ENCODE measurements around the gene CPT1B. TPM values are rescaled to one million over a fixed set of nuclear protein-coding genes. Genes with fewer than 3 reads are reported as not detected.

Gene CPT1B
- total RNA-seq, 1 experiment from 2014 or later, result 19.2 TPM

DNA sequence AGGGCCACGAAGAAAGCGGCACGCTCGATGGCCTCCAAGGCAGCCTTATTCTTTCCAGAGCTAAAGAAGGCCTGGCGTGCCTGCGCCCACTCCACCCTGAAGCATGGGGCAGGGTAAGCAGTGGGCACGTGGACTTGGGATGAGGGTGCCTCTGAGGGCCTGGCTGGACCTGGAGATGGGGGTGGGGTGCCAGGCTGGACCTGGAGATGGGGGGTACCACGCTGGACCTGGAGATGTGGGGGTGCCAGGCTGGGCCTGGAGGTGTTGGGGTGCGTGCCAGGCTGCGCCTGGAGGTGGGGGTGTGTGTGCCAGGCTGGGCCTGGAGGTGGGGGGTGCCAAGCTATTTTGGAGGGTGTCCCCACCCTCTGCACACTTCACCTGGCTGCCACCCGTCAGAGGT, 5.3 kb downstream of the CPT1B start:
- POLR2A ChIA-PET (ENCODE audit: low non-redundant PET), result no interaction called here
- peaks cover 12% of the 10 kb centered on the region for H3K36me3 ChIP-seq (ENCODE audit: insufficient read depth, low read length, poor library complexity, severe bottlenecking)
- no peak for TF ChIP-seq EZH2 (IDR thresholded peaks at IDR 0.05; ENCODE audit: borderline replicate concordance, low read depth, low read length, poor library complexity, severe bottlenecking)
- TF ChIP-seq, protein P1, sequence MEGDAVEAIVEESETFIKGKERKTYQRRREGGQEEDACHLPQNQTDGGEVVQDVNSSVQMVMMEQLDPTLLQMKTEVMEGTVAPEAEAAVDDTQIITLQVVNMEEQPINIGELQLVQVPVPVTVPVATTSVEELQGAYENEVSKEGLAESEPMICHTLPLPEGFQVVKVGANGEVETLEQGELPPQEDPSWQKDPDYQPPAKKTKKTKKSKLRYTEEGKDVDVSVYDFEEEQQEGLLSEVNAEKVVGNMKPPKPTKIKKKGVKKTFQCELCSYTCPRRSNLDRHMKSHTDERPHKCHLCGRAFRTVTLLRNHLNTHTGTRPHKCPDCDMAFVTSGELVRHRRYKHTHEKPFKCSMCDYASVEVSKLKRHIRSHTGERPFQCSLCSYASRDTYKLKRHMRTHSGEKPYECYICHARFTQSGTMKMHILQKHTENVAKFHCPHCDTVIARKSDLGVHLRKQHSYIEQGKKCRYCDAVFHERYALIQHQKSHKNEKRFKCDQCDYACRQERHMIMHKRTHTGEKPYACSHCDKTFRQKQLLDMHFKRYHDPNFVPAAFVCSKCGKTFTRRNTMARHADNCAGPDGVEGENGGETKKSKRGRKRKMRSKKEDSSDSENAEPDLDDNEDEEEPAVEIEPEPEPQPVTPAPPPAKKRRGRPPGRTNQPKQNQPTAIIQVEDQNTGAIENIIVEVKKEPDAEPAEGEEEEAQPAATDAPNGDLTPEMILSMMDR (conservative IDR thresholded peaks at IDR 0.05; ENCODE audit: low read depth, low read length), result no peak

DNA sequence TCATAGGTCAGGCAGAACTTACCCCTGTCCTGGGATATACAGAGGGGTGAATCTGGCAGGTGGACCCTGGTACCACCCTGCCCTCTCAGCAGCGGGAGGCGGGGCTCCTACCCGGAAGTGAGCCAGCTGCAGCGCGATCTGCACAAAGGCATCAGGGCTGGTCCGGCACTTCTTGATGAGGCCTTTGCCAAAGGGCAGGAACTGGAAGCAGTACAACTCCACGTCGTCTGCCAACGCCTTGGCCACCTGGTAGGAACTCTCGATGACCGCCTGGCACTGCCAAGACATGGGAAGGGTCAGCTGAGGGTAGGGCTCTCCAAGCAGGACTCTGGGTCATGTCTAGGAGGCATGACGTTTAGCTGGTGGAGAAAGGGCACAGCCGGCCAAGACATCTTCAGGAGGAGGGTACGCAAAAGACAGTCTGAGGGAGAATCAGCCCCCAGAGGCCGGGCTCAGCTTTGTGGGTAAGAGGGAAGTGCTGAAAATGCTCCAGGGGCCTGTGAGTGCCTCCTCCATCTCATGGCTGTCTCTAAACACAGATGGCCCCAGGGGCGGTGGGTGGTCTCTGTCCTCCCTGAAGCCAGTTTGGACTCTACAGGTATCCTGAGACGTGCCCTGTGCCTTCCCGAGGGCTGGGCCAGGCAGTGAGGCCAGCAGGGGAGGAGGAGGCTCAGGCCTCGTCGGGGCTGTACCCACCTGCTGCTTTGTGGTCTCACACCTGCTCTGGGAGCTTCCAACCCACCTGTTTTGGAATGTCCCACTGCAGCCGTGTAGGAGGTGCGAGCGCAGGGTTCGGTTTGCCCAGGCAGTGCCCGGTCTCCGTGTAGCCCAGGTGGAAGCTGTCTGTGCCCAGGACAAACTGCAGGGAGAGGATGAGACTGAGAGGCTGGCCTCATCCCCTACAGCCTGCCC, 6.7 kb downstream of the CPT1B start:
- CTCF ChIA-PET, result no interaction called here
- no peak for TF ChIP-seq EZH2 (IDR thresholded peaks at IDR 0.05; ENCODE audit: borderline replicate concordance, low read depth, low read length, poor library complexity, severe bottlenecking)
- TF ChIP-seq, protein P1 (conservative IDR thresholded peaks at IDR 0.05; ENCODE audit: low read depth, low read length), result no peak
- intact Hi-C loops (cut with micrococcal nuclease; ENCODE audit: unreplicated experiment), result no loop called here
- POLR2A ChIA-PET (ENCODE audit: low non-redundant PET), result no interaction called here
- DNase-seq (ENCODE audit: low spot score), result no peak
- no peaks in the 10 kb centered on the region for H3K27me3 ChIP-seq (replicated peaks; ENCODE audit: insufficient read depth, low read depth, low read length, poor library complexity)
- no peaks in the 10 kb centered on the region for H3K4me1 ChIP-seq (ENCODE audit: insufficient read depth, low read length, poor library complexity, severe bottlenecking)
- no peak overlapping the region for H3K27ac ChIP-seq (ENCODE audit: low read depth, low read length, poor library complexity, severe bottlenecking)
- no peak overlapping the region for H3K4me3 ChIP-seq (ENCODE audit: low read depth, low read length, poor library complexity, severe bottlenecking)
- no TSS peak for BruUV-seq (replicated peaks)
- H3K9me3 ChIP-seq (ENCODE audit: low read depth, low read length, poor library complexity, severe bottlenecking), result no peaks in the 10 kb centered on the region
- H3K36me3 ChIP-seq (ENCODE audit: insufficient read depth, low read length, poor library complexity, severe bottlenecking), result peaks cover 12% of the 10 kb centered on the region

More for the DNA sequence above, 5.3 kb downstream of the CPT1B start:
- CTCF ChIA-PET, result no interaction called here
- Histone ChIP-seq H3K9me3 (ENCODE audit: low read depth, low read length, poor library complexity, severe bottlenecking) (no peaks in the 10 kb centered on the region), H3K4me1 (ENCODE audit: insufficient read depth, low read length, poor library complexity, severe bottlenecking) (no peaks in the 10 kb centered on the region), H3K4me3 (ENCODE audit: low read depth, low read length, poor library complexity, severe bottlenecking) (no peak overlapping the region), H3K27ac (ENCODE audit: low read depth, low read length, poor library complexity, severe bottlenecking) (no peak overlapping the region), H3K27me3 (replicated peaks; ENCODE audit: insufficient read depth, low read depth, low read length, poor library complexity) (no peaks in the 10 kb centered on the region)
- no TSS peak for BruUV-seq (replicated peaks)
- no peak for DNase-seq (ENCODE audit: low spot score)
- intact Hi-C loops (cut with micrococcal nuclease; ENCODE audit: unreplicated experiment), result no loop called here

DNA sequence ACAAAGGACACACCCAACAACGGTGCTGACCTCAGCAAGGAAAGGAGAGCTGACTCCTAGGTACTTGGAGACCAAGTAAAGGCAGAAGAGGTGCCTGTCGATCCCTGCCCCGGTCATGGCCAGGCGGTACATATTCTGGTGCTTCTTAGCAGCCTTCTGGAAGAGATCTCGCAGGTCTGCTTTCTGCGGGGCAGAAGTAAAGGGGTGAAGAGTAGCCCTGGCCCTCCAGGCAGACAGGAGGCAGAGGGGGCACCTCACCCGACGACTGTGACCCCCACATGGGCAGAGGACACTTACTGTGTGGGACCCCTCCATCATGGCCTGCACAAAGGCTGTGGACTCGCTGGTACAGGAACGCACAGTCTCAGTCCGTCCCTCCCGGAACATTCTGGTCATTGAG, 7.4 kb downstream of the CPT1B start:
- Histone ChIP-seq H3K36me3 (ENCODE audit: insufficient read depth, low read length, poor library complexity, severe bottlenecking) (peaks cover 12% of the 10 kb centered on the region), H3K27ac (ENCODE audit: low read depth, low read length, poor library complexity, severe bottlenecking) (no peak overlapping the region), H3K4me3 (ENCODE audit: low read depth, low read length, poor library complexity, severe bottlenecking) (no peak overlapping the region), H3K9me3 (ENCODE audit: low read depth, low read length, poor library complexity, severe bottlenecking) (no peaks in the 10 kb centered on the region), H3K27me3 (replicated peaks; ENCODE audit: insufficient read depth, low read depth, low read length, poor library complexity) (no peaks in the 10 kb centered on the region), H3K4me1 (ENCODE audit: insufficient read depth, low read length, poor library complexity, severe bottlenecking) (no peaks in the 10 kb centered on the region)
- intact Hi-C loops (cut with micrococcal nuclease; ENCODE audit: unreplicated experiment), result no loop called here
- BruUV-seq (replicated peaks), result no TSS peak
- ChIA-PET CTCF (no interaction called here), POLR2A (ENCODE audit: low non-redundant PET) (no interaction called here)
- TF ChIP-seq EZH2 (IDR thresholded peaks at IDR 0.05; ENCODE audit: borderline replicate concordance, low read depth, low read length, poor library complexity, severe bottlenecking), result no peak
- TF ChIP-seq, protein P1 (conservative IDR thresholded peaks at IDR 0.05; ENCODE audit: low read depth, low read length), result no peak
- no peak for DNase-seq (ENCODE audit: low spot score)
